ENCODE measurements around the gene ZFAND2A.
"Not testable (repeated sequence)": the region's sequence is repeated elsewhere in the genome, so short reads cannot be mapped to it uniquely, and the experiment has no call there.

Gene ZFAND2A

DNA sequence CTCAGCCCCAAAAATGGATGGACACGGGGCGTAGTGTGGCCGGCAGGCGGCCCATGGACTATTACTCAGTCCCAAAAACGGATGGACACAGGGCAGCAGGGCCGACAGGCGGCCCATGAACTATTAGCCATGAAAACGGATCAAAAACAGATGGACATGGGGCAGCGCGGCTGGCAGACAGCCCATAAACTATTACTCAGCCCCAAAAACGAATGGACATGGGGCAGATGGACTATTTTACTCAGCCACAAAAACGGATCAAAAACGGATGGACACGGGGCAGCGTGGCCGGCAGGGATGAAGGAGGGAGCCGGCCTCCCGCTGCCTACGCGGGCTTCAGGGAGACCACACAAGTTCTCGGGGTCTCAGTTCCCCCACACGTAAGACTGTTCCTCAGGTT is 39.2 kb downstream of the ZFAND2A start:
- DNase-seq (ENCODE audit: low read depth in 1 of 2, low spot score in 1 of 2), result no peak
- H3K27ac ChIP-seq (replicated peaks), result no peak overlapping the region
- H3K27me3 ChIP-seq (ENCODE audit: insufficient read depth, poor library complexity, severe bottlenecking), result no peaks in the 10 kb centered on the region
- no peak overlapping the region for H3K4me3 ChIP-seq (replicated peaks; ENCODE audit: insufficient read depth, low read length)
- TF ChIP-seq SPI1 (IDR thresholded peaks at IDR 0.05; ENCODE audit: borderline replicate concordance, low read depth), result no peak

DNA sequence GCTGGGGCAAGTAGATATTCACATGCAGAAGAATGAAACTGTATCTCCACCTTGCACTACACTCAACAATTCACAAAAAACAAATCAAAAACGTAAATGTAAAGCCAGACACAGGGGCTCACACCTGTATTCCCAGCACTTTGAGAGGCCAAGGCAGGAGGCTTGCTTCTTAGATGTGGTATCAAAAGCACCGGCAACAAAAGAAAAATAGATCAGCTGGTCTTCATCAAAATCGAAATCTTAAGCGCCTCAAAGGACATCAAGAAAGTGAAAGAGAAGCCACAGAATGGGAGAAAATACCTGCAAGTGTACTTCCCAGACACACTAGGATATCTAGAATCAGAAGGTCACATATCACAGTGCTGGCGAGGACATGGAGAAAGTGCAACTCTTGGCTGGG is 40.8 kb downstream of the ZFAND2A start:
- H3K27ac ChIP-seq (replicated peaks), result no peak overlapping the region
- no peak for TF ChIP-seq SPI1 (IDR thresholded peaks at IDR 0.05; ENCODE audit: borderline replicate concordance, low read depth)
- TF ChIP-seq, protein P1, sequence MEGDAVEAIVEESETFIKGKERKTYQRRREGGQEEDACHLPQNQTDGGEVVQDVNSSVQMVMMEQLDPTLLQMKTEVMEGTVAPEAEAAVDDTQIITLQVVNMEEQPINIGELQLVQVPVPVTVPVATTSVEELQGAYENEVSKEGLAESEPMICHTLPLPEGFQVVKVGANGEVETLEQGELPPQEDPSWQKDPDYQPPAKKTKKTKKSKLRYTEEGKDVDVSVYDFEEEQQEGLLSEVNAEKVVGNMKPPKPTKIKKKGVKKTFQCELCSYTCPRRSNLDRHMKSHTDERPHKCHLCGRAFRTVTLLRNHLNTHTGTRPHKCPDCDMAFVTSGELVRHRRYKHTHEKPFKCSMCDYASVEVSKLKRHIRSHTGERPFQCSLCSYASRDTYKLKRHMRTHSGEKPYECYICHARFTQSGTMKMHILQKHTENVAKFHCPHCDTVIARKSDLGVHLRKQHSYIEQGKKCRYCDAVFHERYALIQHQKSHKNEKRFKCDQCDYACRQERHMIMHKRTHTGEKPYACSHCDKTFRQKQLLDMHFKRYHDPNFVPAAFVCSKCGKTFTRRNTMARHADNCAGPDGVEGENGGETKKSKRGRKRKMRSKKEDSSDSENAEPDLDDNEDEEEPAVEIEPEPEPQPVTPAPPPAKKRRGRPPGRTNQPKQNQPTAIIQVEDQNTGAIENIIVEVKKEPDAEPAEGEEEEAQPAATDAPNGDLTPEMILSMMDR (IDR thresholded peaks at IDR 0.05; ENCODE audit: insufficient read depth, low read length), result no peak
- no peak for TF ChIP-seq GABPA (IDR thresholded peaks at IDR 0.05; ENCODE audit: low read depth)
- TF ChIP-seq, protein P2, sequence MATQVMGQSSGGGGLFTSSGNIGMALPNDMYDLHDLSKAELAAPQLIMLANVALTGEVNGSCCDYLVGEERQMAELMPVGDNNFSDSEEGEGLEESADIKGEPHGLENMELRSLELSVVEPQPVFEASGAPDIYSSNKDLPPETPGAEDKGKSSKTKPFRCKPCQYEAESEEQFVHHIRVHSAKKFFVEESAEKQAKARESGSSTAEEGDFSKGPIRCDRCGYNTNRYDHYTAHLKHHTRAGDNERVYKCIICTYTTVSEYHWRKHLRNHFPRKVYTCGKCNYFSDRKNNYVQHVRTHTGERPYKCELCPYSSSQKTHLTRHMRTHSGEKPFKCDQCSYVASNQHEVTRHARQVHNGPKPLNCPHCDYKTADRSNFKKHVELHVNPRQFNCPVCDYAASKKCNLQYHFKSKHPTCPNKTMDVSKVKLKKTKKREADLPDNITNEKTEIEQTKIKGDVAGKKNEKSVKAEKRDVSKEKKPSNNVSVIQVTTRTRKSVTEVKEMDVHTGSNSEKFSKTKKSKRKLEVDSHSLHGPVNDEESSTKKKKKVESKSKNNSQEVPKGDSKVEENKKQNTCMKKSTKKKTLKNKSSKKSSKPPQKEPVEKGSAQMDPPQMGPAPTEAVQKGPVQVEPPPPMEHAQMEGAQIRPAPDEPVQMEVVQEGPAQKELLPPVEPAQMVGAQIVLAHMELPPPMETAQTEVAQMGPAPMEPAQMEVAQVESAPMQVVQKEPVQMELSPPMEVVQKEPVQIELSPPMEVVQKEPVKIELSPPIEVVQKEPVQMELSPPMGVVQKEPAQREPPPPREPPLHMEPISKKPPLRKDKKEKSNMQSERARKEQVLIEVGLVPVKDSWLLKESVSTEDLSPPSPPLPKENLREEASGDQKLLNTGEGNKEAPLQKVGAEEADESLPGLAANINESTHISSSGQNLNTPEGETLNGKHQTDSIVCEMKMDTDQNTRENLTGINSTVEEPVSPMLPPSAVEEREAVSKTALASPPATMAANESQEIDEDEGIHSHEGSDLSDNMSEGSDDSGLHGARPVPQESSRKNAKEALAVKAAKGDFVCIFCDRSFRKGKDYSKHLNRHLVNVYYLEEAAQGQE (IDR thresholded peaks at IDR 0.05; ENCODE audit: insufficient replicate concordance, low read depth), result no peak
- TF ChIP-seq POLR2AphosphoS5 (IDR thresholded peaks at IDR 0.05; ENCODE audit: low read depth), result no peak
- DNase-seq (ENCODE audit: low read depth in 1 of 2, low spot score in 1 of 2), result no peak
- no peak overlapping the region for H3K4me3 ChIP-seq (replicated peaks; ENCODE audit: insufficient read depth, low read length)
- no peaks in the 10 kb centered on the region for H3K27me3 ChIP-seq (ENCODE audit: insufficient read depth, poor library complexity, severe bottlenecking)

DNA sequence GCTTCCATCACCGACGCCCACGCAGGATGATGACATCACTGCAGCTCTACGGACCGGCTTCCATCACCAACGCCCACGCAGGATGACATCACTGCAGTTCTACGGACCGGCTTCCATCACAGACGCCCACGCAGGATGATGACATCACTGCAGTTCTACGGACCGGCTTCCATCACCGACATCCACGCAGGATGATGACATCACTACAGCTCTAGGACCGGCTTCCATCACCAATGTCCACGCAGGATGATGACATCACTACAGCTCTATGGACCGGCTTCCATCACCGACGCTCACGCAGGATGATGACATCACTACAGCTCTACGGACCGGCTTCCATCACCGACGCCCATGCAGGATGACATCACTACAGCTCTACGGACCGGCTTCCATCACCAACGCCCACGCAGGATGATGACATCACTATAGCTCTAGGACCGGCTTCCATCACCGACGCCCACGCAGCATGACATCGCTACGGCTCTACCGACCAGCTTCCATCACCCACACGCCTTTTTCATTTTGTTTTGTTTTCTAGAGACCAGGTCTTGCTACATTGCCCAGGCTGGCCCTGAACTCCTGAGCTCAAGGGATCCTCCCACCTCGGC is 42.6 kb downstream of the ZFAND2A start:
- H3K27ac ChIP-seq (replicated peaks), result no peak overlapping the region
- TF ChIP-seq GABPA (IDR thresholded peaks at IDR 0.05; ENCODE audit: low read depth), result no peak
- no peak for TF ChIP-seq SPI1 (IDR thresholded peaks at IDR 0.05; ENCODE audit: borderline replicate concordance, low read depth)
- TF ChIP-seq, protein P1 (IDR thresholded peaks at IDR 0.05; ENCODE audit: insufficient read depth, low read length), result no peak
- TF ChIP-seq, protein P2 (IDR thresholded peaks at IDR 0.05; ENCODE audit: insufficient replicate concordance, low read depth), result no peak
- TF ChIP-seq POLR2AphosphoS5 (IDR thresholded peaks at IDR 0.05; ENCODE audit: low read depth), result no peak
- DNase-seq (ENCODE audit: low read depth in 1 of 2, low spot score in 1 of 2), result no peak

DNA sequence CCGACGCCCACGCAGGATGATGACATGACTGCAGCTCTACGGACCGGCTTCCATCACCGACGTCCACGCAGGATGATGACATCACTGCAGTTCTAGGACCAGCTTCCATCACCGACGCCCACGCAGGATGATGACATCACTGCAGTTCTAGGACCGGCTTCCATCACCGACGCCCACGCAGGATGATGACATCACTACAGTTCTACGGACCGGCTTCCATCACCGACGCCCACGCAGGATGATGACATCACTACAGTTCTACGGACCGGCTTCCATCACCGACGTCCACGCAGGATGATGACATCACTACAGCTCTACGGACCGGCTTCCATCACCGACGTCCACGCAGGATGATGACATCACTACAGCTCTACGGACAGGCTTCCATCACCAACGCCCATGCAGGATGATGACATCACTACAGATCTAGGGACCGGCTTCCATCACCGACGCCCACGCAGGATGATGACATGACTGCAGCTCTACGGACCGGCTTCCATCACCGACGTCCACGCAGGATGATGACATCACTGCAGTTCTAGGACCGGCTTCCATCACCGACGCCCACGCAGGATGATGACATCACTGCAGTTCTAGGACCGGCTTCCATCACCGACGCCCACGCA is 43.5 kb downstream of the ZFAND2A start:
- not testable (repeated sequence) for H3K4me3 ChIP-seq (replicated peaks; ENCODE audit: insufficient read depth, low read length); H3K27me3 ChIP-seq (ENCODE audit: insufficient read depth, poor library complexity, severe bottlenecking); H3K27ac ChIP-seq (replicated peaks); DNase-seq (ENCODE audit: low read depth in 1 of 2, low spot score in 1 of 2)

More for the DNA sequence above, 42.6 kb downstream of the ZFAND2A start:
- no peak overlapping the region for H3K4me3 ChIP-seq (replicated peaks; ENCODE audit: insufficient read depth, low read length)
- H3K27me3 ChIP-seq (ENCODE audit: insufficient read depth, poor library complexity, severe bottlenecking), result no peaks in the 10 kb centered on the region

DNA sequence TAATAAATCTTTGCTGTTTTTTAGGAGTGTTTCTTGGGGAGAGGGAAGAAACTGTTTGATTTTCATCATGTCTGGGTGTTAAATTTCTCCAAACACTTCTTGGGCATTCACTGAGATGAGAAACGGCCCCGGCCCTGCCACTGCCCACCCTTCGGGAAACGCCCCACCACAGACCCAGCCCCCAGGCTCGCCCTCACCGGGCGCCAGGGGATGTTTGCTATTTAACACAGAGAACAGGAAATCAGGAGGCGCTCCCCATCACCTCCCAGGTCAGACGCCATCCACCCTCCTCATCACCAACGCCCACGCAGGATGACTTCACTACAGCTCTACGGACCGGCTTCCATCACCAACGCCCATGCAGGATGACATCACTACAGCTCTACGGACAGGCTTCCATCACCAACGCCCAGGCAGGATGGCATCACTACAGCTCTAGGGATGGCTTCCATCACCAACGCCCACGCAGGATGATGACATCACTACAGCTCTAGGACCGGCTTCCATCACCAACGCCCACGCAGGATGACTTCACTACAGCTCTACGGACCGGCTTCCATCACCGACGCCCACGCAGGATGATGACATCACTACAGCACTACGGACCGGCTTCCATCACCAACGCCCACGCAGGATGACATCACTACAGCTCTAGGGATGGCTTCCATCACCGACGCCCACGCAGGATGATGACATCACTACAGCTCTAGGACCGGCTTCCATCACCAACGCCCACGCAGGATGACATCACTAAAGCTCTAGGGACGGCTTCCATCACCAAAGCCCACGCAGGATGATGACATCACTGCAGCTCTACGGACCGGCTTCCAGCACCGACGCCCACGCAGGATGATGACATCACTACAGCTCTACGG is 44.6 kb downstream of the ZFAND2A start:
- not testable (repeated sequence) for H3K27me3 ChIP-seq (ENCODE audit: insufficient read depth, poor library complexity, severe bottlenecking); H3K27ac ChIP-seq (replicated peaks); H3K4me3 ChIP-seq (replicated peaks; ENCODE audit: insufficient read depth, low read length); DNase-seq (ENCODE audit: low read depth in 1 of 2, low spot score in 1 of 2)
